NCI-H1417 (cell line): ENCODE results near the gene WDR70.
"Not testable (repeated sequence)": the region's sequence is repeated elsewhere in the genome, so short reads cannot be mapped to it uniquely, and the experiment has no call there.

Source experiments
- DNase-seq, 3 experiments: peaks; one replicate each; lab custom pipeline; 2025; lab: John Stamatoyannopoulos, UW

The WDR70 gene

DNA sequence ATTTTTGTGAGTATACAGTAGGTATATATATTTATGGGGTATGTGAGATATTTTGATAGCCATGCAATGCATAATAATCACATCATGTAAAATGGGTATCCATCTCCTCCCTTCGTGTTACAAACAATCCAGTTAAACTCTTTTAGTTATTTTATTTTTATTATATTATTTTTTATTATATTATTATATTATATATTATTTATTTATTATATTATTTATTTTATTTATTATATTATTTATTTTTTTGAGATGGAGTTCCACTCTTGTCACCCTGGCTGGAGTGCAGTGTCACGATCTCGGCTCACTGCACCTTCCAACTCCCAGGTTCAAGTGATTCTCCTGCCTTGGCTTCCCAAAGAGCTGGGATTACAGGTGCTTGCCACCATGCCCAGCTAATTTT, 138.6 kb downstream of the WDR70 start:
- DNase-seq = no peak

DNA sequence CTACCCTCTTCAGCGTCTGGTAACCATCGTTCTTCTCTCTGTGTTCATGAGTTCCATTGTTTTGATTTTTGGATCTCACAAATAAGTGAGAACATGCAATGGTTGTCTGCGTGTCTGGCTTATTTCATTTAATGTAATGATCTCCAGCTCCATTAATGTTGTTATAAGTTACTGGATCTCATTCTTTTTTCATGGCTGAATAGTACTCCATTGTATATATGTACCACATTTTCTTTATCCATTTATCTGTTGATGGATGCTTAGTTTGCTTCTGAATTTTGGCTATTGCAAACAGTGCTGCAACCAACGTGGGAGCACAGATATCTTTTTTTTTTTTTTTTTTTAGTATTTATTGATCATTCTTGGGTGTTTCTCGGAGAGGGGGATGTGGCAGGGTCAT, 139.2 kb downstream of the WDR70 start:
- not testable (repeated sequence) for DNase-seq

DNA sequence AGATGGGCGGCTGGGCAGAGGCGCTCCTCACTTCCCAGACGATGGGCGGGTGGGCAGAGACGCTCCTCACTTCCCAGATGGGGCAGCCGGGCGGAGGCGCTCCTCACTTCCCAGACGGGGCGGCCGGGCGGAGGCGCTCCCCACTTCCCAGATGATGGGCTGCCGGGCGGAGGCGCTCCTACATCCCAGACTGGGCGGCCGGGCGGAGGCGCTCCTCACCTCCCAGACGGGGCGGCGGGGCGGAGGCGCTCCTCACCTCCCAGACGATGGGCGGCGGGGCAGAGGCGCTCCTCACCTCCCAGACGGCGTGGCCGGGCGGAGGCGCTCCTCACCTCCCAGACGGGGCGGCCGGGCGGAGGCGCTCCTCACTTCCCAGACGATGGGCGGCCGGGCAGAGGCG, 140.2 kb downstream of the WDR70 start:
- DNase-seq = no peak

GRCh38 chr5:37519807-37520206, 140.7 kb downstream of the WDR70 start:
- DNase-seq = no peak

DNA sequence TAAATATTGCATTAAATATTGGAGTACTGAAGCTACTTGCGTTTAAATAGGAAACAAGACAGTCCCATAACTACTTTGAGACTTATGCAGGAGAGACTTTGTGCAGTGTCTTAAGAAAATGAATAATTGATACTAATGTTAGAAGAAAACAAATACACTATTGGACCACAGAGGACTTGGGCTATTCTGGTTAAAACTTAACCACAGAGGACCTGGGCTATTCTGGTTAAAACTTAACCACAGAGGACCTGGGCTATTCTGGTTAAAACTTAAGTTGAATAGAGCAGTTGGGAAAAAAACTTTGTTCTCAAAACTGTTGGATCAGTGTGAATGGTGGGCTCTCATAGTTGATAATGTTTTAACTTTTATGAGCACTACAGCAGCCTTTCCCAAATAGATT, 141.7 kb downstream of the WDR70 start:
- DNase-seq = no peak

- DNase-seq = no peak
Observed at GRCh38 chr5:37532976-37533740, 154.0 kb downstream of the WDR70 start.

DNA sequence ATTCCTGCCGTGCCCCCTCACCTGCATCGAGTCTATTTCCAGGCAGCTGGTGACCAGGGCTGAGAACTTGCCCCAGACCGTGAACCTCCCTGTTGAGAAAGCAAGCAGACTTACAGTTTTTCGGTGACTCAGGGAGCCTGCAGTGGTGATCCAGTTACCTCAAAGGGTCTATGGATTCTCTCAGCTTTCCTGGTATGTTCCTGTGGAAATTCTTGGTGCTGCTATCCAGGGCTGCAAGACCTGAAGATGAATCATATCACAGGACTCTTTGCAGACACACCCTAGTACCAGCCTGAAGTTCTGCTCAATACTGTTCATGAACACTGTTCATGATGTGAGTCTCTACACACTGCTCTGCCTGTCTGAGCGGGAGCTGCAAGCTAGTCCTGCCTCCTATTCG, 154.7 kb downstream of the WDR70 start:
- no peak for DNase-seq

DNA sequence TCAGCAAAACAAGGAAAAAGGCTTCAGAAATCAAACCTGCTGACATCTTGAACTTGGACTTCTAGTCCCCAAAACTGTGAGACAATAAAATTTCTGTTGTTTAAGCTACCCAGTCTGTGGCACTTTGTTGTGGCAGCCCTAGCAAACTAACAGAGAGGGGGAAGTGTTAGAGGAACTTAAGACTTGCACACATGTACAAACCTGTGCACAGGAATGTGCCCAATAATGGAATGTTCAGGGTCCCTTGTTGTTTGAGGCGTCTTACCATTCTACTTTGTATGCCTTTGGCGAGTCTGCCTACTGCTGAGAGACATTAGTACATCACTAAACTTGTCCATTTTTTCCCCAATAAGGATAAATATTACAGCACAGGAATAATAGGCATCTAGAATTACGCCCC, 160.3 kb downstream of the WDR70 start:
- no peak for DNase-seq

- no peak for DNase-seq
Observed at GRCh38 chr5:37543216-37543615, 164.1 kb downstream of the WDR70 start.

GRCh38 chr5:37549411-37549810, 170.3 kb downstream of the WDR70 start:
- no peak for DNase-seq

DNA sequence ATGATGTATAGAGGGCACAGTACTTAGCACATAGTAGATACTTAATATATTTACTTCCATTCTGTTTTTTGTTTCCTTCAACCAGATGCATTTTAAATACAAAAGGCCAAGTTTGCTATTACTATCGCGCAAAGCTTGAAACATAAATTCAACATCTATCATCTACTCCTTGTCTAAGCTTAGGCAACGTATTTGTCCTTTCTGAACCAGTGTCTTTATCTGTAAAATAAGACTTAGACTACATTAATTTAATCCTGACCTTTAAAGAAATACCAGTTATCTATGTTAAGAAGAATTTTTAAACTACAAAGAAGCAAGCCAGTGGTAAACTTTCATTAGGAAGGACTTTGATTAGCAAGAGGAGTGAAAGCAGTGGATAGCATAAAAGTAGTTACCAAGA, 173.0 kb downstream of the WDR70 start:
- DNase-seq = no peak

DNA sequence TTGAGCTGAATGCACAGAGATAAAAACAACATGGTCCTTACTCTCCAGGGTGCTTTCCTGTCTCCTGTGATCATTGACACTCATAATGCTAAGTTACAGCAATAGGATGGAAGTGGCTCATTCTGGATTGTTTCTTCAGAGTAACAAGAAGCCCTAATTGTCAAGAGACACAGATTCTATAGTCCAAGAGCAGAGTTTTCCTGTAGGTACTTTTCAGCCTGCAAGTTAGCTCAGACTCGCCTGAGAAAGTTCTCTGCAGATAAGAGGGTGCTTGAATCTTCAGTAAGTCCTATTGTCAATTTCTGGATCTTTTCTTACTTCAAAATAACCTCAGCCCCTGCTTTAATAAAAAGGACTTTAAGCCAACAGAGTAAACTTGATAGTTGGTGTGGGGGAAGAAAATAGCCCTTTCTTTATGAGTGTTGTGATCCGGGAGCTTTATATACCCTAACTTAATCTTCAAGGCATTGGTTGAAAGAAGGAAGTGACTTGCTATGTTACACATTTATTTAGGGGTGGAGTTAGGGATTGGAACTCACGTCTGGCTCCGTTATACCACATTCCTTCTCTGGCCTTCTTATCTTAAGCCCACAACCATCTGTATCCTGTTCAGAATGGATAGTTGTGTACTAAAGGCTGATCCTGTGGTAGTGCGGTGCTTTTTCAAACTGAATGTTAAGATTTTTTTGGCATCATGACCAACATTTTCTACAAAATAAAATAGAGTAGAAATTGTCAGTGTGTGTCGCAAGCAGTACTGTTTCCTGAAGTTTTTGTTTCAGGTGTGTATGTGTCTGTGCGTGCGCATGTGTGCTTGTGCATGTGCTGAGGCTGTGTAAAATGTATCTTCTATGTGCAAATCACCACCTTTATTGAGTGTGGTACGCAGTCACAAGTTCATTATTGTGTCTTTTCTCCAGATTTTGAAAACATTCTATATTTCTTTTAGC, 173.9 kb downstream of the WDR70 start:
- DNase-seq = no peak

- no peak for DNase-seq
Observed at GRCh38 chr5:37553720-37554404, 174.7 kb downstream of the WDR70 start.

DNA sequence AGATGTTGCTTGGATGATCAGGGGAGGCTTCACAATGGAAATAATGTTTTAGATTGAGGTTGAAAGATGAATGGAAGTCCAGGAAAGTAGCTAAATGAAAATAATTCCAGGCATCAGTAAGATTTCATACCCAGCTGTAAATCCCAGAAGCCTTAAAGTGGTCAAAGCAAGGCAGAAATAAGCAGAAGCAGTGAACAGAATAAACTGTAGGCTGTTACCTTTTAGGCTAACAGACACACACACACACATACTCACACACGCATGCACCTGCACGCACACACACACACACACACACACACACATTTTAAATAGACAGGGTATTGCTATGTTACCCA, 175.3 kb downstream of the WDR70 start:
- DNase-seq = no peak

GRCh38 chr5:37554938-37555337, 175.8 kb downstream of the WDR70 start:
- no peak for DNase-seq

DNA sequence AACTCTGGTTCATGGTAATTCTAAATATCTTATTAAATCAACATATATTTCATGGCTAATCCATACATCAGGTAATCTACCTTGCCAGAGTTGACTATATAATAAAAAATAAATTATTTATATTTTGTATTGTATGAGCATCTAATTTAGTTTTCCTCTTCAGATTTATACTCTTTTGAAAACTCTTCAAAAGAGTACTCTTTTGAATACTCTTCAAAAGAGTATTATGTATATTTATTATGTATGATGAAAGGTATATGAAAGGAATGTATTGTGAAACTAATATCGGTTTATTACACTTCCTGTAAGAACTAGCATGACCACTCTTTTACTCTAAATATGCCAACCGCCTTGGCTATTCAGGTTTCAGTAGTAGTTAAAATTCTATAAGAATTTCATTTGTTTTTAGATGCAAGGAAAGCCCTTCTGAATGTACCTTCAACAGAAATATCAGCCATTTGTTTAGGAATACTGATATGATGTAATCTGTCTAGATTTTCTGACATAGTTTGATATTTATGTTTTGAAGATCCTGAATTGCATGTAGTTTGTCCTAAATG, 178.7 kb downstream of the WDR70 start:
- DNase-seq = no peak

- no peak for DNase-seq
Observed at GRCh38 chr5:37565062-37565670, 186.0 kb downstream of the WDR70 start.

- no peak for DNase-seq
Observed at GRCh38 chr5:37567566-37567965, 188.4 kb downstream of the WDR70 start.

- DNase-seq = no peak
Observed at GRCh38 chr5:37568018-37568753, 189.1 kb downstream of the WDR70 start.

GRCh38 chr5:37568893-37569292, 189.8 kb downstream of the WDR70 start:
- no peak for DNase-seq

- DNase-seq = no peak
Observed at GRCh38 chr5:37569466-37569865, 190.3 kb downstream of the WDR70 start.
